Measurements from ENCODE around the gene FOSL1. TPM values are rescaled to one million over a fixed set of nuclear protein-coding genes. Genes with fewer than 3 reads are reported as not detected.

Gene FOSL1
- total RNA-seq, 2 donors from 2014 or later = 7.4 to 9.5 TPM

DNA sequence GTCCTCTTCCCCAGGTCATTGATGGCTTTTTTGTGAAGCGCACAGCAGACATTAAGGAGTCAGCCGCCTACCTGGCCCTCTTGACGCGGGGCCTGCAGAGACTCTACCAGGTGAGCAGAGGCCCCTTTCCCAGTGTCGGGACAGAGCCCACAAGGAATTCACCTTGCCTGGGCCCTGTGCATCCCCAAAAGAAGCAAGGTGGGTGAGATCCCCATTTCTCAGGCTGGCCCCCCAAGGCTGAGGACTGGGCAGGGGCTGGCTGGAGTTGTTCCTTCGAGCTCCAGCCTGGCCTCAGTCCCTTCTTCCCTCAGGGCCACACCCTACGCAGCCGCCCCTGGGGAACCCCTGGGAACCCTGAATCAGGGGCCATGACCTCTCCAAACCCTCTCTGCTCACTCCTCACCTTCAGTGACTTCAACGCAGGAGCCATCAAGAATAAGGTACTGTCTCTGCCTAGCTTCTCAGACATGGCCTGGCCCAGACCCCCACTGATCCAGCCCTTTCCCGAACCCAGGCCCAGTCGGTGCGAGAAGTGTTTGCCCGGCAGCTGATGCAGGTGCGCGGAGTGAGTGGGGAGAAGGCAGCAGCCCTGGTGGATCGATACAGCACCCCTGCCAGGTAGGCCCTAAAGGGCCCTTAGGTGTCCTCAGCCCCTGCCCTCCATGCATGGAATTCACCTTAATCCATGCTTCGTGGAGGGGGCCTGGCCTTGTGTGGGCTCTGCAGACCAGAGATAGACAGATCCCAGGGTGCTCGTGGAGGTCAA, 35.3 kb downstream of the FOSL1 start:
- Mint-ChIP-seq H3K27ac (peak overlapping the region in 1 of 2 donors; percentile 44), H3K9me3 (no peaks in the 10 kb centered on the region), H3K36me3 (peaks cover 19 to 34% of the 10 kb centered on the region in 2 donors)
- peak in 1 of 2 donors; percentile 53 for DNase-seq (ENCODE audit: low spot score in 2 of 2)
- no peak for ATAC-seq

DNA sequence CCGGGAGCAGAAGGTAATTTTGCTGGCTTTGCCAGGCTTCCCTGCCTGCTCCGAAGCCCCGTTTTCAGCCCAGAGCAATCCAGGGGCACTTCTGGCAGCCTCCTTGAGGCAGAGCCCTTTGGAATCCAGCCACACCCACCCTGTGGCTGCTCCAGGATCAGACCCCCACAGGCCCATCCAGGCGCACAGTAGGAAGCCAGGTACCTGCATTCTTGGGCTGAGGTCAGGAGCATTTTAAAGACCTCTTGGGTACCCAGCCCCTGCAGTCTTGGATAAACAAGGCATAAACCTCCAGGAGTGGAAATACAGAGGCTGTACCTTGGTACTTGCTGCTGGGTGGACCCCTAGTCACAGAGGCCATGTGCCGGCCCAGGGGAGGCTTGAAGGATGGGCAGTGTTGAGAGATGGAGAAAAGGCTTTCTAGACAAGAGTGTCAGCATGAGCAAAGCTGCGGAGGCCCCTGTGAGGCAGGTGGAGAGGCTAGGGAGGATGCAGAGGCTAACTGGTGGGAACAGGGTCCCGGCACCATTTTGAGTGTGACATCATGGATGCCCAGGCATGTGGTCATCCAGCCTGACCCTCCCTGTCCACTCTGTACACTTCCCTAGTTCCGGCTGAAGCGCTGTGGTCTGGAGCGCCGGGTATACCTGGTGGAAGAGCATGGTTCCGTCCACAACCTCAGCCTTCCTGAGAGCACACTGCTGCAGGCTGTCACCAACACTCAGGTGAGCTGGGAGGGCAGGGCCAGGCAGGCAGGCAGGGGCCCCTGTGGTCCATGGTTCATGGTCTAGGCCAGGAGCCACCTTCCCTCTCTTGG, 36.1 kb downstream of the FOSL1 start:
- peak in 1 of 2 donors; percentile 53 for DNase-seq (ENCODE audit: low spot score in 2 of 2)
- no peak overlapping the region for H3K27ac Mint-ChIP-seq
- no peak for ATAC-seq
- H3K9me3 Mint-ChIP-seq = no peaks in the 10 kb centered on the region
- H3K36me3 Mint-ChIP-seq = peaks cover 20 to 36% of the 10 kb centered on the region in 2 donors

DNA sequence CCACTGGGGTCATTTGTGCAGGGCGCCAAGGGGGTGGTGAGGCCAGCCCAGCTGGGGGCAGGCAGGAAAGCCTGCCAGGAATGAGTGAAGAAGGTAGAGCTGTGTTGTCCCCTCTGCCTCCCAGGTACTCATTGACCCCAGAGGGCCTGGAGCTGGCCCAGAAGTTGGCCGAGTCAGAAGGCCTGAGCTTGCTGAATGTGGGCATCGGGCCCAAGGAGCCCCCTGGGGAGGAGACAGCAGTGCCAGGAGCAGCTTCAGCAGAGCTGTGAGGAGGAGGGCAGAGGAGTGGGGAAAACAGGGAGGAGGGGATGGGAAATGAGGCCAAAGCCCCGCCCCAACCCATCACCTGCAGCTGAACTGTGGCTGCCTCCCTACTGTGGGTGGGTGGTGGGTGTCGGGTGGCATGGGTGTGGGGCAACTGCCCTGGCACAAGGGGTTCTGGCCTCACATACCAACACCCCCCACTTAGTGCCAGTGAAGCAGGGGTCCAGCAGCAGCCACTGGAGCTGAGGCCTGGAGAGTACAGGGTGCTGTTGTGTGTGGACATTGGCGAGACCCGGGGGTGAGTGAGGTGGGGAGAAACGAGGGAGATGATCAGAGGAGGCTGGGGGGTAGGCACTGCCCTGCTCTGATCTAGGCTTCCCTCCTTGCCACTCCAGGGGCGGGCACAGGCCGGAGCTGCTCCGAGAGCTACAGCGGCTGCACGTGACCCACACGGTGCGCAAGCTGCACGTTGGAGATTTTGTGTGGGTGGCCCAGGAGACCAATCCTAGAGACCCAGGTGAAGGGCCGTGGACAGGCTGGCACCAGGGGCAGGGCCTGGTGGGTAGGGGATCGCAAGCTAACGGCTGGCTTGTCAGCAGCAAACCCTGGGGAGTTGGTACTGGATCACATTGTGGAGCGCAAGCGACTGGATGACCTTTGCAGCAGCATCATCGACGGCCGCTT, 37.0 kb downstream of the FOSL1 start:
- Mint-ChIP-seq H3K9me3 (no peaks in the 10 kb centered on the region), H3K27ac (peak overlapping the region; percentile 83 to 92), H3K36me3 (peaks cover 25 to 39% of the 10 kb centered on the region in 2 donors)
- ATAC-seq = no peak
- DNase-seq (ENCODE audit: low spot score in 2 of 2) = peak in 1 of 2 donors; percentile 53

DNA sequence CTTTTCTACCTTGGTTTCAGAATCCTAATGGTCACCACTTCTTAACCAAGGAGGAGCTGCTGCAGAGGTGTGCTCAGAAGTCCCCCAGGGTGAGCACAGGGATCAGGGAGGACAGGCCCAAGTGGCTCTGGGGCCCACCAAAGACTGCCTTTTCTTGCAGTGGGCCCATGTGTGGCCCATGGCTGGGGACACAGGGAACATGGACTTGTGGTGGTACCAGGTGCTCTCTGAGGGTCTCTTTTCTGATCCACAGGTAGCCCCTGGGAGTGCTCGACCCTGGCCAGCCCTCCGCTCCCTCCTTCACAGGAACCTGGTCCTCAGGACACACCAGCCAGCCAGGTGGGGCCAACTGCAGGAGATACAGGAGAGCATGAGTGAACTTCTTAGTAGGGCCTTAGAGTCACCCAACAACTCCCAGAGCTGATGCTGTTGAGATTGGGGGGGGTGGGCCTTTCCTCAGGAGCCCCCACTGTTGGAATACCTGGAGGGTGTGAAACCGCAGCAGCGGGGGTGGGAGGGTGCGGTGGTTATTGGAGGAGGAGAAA, 37.9 kb downstream of the FOSL1 start:
- peak overlapping the region in 1 of 2 donors; percentile 92 for H3K27ac Mint-ChIP-seq
- ATAC-seq (no peak), DNase-seq (ENCODE audit: low spot score in 2 of 2) (peak in 1 of 2 donors; percentile 50)
- H3K9me3 Mint-ChIP-seq = no peaks in the 10 kb centered on the region
- H3K36me3 Mint-ChIP-seq = peaks cover 26 to 39% of the 10 kb centered on the region in 2 donors

DNA sequence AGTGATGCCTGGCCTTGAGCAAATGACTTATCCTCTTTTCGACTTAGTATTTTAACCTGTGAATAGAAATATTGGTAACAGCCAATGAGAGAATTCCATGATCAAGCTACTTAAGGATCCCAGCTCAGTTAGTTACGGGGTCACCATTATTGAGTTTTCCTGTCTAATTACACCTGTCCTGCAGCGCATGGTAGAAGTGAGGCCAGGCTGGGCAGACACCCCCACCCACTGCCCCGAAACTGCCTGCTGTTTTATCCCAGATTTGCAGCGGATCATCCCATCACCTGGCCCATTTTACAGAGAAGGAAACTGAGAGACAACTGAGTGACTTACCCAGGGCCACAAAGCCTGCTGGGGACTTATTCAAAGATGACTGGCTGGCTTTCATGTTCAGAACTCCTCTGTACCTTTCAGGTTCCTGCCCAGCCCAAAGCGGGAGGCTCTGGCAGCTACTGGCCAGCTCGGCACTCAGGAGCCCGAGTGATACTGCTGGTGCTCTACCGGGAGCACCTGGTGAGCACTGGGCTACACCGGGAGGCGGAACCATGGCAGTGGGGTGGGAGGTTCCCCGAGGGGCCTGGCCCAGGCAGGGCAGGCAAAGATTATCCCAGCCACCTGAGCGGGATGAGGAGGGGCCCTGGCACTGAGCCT, 38.5 kb downstream of the FOSL1 start:
- peak overlapping the region; percentile 88 to 92 for H3K27ac Mint-ChIP-seq
- H3K36me3 Mint-ChIP-seq = peaks cover 32 to 40% of the 10 kb centered on the region in 2 donors
- DNase-seq (ENCODE audit: low spot score in 2 of 2) = peak in 1 of 2 donors; percentile 56
- ATAC-seq = no peak
- H3K9me3 Mint-ChIP-seq = no peaks in the 10 kb centered on the region

DNA sequence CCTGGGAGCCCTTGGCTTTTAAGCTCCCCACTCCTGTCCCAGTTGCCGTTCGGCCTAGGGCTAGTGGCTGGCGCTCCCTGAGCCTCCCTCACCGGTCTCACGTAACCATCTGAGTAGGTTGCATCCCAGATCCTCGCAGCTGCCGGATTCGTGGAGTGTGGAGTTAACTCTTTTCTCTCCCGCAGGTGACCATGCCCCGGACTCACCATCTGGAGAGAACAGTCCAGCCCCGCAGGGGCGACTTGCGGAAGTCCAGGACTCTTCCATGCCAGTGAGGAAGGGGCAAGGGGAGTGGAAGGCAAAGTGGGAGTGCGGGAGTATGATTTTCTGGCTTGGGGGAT, 39.1 kb downstream of the FOSL1 start:
- peak overlapping the region; percentile 88 to 92 for H3K27ac Mint-ChIP-seq
- DNase-seq (ENCODE audit: low spot score in 2 of 2) = no peak
- ATAC-seq = no peak
- peaks cover 37 to 45% of the 10 kb centered on the region in 2 donors for H3K36me3 Mint-ChIP-seq
- H3K9me3 Mint-ChIP-seq = no peaks in the 10 kb centered on the region

DNA sequence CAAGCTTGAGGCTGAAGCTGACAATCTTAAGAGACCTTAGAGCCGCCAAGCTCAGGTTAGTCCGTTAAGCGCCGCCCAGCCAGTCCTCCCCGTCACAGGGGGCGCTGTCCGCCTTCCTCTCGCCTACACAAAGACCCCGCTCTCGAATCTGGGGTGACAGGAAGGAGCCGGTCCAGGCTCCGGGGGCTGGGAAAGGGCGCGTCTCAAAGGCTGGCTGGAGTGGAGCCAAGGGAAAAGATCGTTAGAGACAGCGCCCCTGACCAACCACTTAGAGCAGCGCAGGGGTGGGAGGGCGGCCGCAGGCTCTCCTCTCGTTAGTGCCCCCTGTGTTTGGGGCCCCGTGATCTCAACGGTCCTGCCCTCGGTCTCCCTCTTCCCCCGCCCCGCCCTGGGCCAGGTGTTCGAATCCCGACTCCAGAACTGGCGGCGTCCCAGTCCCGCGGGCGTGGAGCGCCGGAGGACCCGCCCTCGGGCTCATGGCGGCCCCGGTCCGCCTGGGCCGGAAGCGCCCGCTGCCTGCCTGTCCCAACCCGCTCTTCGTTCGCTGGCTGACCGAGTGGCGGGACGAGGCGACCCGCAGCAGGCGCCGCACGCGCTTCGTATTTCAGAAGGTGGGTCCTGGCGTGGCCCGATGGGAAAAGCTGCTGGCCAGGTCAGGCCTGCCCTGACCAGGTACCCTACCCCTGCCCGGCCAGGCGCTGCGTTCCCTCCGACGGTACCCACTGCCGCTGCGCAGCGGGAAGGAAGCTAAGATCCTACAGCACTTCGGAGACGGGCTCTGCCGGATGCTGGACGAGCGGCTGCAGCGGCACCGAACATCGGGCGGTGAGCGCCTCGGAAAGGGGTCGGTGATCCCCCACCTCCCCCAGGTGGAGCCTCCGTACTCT, 39.7 kb downstream of the FOSL1 start, which contains the start of gene MUS81:
TSS of gene MUS81 (plus strand) at position 156 of the 887 bp plus-strand sequence. CDS start at position 477, 321 bp downstream.
- Mint-ChIP-seq H3K9me3 (no peaks in the 10 kb centered on the region), H3K36me3 (peaks cover 42 to 51% of the 10 kb centered on the region in 2 donors), H3K27ac (peak within 1 kb of the TSS; percentile 92 to 99)
- peak; percentile 42 for ATAC-seq
- DNase-seq (ENCODE audit: low spot score in 2 of 2) = peak; percentile 90 to 98

DNA sequence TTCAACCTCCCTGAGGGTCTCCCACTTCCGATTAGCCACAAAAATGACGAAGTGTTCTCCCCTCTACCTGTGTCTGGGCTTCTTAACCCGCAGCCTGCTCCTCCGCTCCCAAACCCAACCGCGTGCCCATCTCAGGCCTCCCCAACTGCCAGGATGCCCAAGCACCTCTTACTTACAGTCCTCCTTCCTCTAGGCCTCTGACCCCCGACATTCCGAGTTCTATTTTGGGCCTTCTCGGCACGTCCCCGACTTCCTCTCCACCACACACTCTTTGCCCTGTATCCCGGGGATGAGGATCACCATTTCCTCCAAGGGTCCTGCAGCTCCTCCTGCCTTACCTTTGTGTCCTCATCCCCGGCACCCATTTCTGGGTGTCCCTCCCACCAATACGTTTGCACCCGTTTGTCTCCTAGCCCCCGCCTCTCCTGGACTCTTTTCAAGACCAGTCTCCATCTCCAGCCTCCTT, 40.3 kb downstream of the FOSL1 start:
- peak; percentile 0 to 4 for ATAC-seq
- no peaks in the 10 kb centered on the region for H3K9me3 Mint-ChIP-seq

DNA sequence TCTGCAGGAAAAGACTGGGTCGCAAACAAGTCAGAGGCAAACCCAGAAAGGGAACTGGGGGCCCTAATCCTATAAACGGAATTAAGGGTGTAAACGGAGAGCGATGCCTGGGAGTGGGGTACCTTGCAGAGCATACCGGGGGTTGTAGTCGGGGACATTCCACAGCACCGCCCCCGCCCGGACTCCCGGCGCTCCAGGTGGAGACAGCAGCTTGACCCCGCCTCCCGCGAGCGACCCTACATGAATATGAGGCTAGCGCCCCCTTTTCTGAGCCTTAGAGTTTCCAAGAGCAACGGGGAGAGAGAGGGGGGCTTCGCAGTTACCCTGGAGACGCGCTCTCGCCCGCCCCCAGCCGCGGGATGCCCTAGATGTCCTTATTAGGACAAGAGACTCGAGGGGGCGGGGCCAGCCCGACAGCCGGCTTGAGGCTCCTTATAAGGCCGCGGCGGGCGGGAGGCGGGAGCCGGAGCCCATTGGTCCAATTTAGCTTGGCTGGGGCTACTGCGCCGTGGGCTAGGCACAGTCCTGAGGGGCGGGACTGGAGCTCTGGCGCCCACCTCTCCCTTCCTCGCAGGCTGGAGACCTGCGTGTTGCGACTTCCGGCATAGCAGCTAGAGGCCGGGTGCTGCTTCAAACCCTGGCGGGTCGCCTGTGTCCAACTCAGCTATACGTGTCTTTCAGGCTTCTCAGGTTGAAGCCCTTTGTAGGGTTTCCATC, 40.9 kb downstream of the FOSL1 start:
- Mint-ChIP-seq H3K27ac (peak overlapping the region; percentile 92 to 99), H3K36me3 (peaks cover 49 to 61% of the 10 kb centered on the region in 2 donors), H3K9me3 (no peaks in the 10 kb centered on the region)
- peak; percentile 71 to 78 for ATAC-seq
- DNase-seq (ENCODE audit: low spot score in 2 of 2) = peak; percentile 96 to 98

More for the DNA sequence above, 40.3 kb downstream of the FOSL1 start:
- Mint-ChIP-seq H3K27ac (peak overlapping the region; percentile 92 to 99), H3K36me3 (peaks cover 43 to 55% of the 10 kb centered on the region in 2 donors)
- no peak for DNase-seq (ENCODE audit: low spot score in 2 of 2)

DNA sequence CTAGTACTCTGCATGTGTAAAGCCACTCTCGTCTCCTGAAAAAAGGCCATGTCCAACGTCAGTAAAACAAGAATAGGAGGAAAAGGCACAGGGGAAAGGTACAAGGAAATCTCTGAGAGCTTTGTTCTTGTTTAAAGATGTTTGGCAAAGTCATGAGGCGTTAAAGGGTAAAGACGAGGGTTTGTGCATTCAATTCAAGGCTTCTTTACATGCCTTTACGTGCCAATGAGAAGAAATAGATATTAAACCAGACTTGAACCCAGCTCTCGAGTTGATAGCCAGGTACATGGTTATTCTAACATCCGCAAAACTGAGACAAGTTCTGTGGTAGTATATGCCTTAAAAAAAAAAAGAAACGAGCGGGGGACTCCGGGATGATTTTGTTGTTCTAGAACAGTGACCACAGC, 41.5 kb downstream of the FOSL1 start:
- Mint-ChIP-seq H3K9me3 (no peaks in the 10 kb centered on the region), H3K27ac (peak overlapping the region; percentile 92 to 97), H3K36me3 (peaks cover 55 to 67% of the 10 kb centered on the region in 2 donors)
- no peak for ATAC-seq
- DNase-seq (ENCODE audit: low spot score in 2 of 2) = no peak

DNA sequence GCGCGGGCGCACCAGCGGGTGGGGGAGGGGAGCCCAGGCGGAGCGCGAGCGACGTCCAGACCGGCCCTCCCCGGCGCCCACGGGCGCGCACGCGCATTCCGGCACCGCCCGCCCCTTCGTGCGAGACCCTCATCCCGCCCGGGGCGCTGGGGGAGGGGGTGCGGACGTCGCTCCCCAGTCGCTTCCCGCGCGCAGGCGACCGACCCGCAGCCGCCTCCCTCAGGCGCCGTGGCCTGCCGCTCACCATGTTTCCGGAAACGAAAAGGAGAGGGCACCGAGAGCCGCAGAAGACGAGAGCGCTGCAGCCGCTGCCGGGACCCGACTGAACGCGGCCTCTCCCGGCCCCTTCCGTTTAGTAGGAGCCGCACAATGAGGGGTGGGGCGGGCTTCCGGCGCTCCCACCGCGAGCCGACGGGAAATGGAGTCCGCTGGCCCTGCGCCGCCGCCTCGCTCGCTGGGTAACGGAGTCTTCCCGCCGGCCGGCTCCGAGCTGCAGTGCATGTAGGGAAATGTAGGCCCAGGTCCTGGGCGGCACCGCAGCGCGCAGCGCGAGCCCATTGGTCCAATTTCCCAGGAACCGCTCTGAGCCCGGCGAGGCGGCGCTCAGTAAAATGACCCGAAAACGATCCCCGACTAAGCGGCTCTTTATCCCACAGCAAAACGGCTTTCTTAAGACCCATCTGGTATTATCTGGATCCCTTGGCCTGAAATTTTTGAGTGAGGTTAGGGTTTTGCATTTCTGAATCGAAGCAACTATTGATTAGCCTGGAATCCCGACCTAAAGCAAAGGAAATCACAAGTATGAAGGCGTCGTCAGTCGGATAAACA, 42.1 kb downstream of the FOSL1 start, which contains the start of gene CFL1:
TSS of gene CFL1 (minus strand) at position 328 of the 828 bp plus-strand sequence. CDS start at position 247, 81 bp downstream.
- ATAC-seq (peak; percentile 61 to 71), DNase-seq (ENCODE audit: low spot score in 2 of 2) (peak; percentile 96 to 97)
- Mint-ChIP-seq H3K36me3 (peaks cover 61 to 68% of the 10 kb centered on the region in 2 donors), H3K9me3 (no peaks in the 10 kb centered on the region), H3K27ac (peak within 1 kb of the TSS; percentile 92 to 97)

DNA sequence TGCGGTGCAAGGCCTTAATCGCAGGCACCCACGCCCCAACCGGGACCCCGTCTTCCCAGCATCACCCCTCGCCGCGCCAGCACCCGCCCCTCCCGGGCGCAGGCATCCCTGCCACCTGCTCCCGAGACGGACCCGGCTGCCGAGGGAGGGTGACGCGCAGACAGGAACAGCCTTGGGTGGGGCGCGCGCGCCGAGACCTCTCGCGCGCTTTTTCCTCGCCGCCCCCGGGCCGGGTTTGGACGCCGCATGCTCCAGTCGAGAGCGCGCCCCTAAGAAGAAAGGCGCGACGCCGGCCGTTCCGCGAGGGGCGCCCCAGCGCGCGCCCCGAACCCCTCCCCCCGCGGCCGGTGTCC, 42.7 kb downstream of the FOSL1 start:
- DNase-seq (ENCODE audit: low spot score in 2 of 2) = peak in 1 of 2 donors; percentile 58
- ATAC-seq = no peak
- H3K36me3 Mint-ChIP-seq = peaks cover 61 to 62% of the 10 kb centered on the region in 2 donors
- peak overlapping the region in 1 of 2 donors; percentile 92 for H3K27ac Mint-ChIP-seq
- no peaks in the 10 kb centered on the region for H3K9me3 Mint-ChIP-seq
